ENCODE data around the gene UTP25.

DNA sequence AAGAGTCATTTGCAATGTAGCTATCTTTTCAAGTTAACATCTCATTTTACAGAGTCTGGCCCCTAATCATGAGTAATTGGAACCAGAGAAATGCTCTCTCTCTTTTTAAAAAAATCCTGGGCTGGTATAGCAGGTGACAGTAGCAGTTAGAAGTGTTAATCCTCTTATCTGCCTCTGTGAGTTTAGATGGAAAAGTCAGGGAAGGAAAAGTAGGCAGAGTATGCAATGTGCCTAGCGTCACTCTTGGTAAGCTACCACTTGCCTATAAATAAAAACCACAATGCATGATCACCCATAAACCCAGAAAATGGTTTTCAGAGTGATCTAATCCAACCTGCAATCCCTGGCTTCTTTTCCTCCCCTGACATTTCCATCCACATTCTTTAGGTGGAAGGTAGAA is 43.2 kb downstream of the UTP25 start:
- TF ChIP-seq, protein P1, sequence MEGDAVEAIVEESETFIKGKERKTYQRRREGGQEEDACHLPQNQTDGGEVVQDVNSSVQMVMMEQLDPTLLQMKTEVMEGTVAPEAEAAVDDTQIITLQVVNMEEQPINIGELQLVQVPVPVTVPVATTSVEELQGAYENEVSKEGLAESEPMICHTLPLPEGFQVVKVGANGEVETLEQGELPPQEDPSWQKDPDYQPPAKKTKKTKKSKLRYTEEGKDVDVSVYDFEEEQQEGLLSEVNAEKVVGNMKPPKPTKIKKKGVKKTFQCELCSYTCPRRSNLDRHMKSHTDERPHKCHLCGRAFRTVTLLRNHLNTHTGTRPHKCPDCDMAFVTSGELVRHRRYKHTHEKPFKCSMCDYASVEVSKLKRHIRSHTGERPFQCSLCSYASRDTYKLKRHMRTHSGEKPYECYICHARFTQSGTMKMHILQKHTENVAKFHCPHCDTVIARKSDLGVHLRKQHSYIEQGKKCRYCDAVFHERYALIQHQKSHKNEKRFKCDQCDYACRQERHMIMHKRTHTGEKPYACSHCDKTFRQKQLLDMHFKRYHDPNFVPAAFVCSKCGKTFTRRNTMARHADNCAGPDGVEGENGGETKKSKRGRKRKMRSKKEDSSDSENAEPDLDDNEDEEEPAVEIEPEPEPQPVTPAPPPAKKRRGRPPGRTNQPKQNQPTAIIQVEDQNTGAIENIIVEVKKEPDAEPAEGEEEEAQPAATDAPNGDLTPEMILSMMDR (IDR thresholded peaks at IDR 0.05) = no peak
- TF ChIP-seq POLR2A (IDR thresholded peaks at IDR 0.05) (no peak), EP300 (IDR thresholded peaks at IDR 0.05) (no peak)

Measured in tibial nerve (tissue), 4 donors.